Measurements from ENCODE around the gene DIP2C. TPM values are rescaled to one million over a fixed set of nuclear protein-coding genes. Genes with fewer than 3 reads are reported as not detected.

Gene DIP2C
- total RNA-seq, 1 donor, result 1.7 TPM

- no peaks in the 10 kb centered on the region for H3K4me1 ChIP-seq (ENCODE audit: insufficient read depth, low read length)
- H3K27me3 ChIP-seq (ENCODE audit: insufficient read depth, low read length), result no peaks in the 10 kb centered on the region
- no peaks in the 10 kb centered on the region for H3K9me3 ChIP-seq (ENCODE audit: low read depth, low read length)
- no peak overlapping the region for H3K4me3 ChIP-seq (ENCODE audit: low read length)
These were observed 456.6 kb downstream of the DIP2C start for GRCh38 chr10:232878-233277.

GRCh38 chr10:232061-232460 lies 457.4 kb downstream of the DIP2C start:
- H3K27me3 ChIP-seq (ENCODE audit: insufficient read depth, low read length), result no peaks in the 10 kb centered on the region
- no peaks in the 10 kb centered on the region for H3K4me1 ChIP-seq (ENCODE audit: insufficient read depth, low read length)
- H3K4me3 ChIP-seq (ENCODE audit: low read length), result no peak overlapping the region
- H3K9me3 ChIP-seq (ENCODE audit: low read depth, low read length), result no peaks in the 10 kb centered on the region

- H3K27me3 ChIP-seq (ENCODE audit: insufficient read depth, low read length), result no peaks in the 10 kb centered on the region
- H3K4me1 ChIP-seq (ENCODE audit: insufficient read depth, low read length), result no peaks in the 10 kb centered on the region
- H3K9me3 ChIP-seq (ENCODE audit: low read depth, low read length), result no peaks in the 10 kb centered on the region
- no peak overlapping the region for H3K4me3 ChIP-seq (ENCODE audit: low read length)
These were observed 458.7 kb downstream of the DIP2C start for GRCh38 chr10:230758-231157.

GRCh38 chr10:228366-228765 lies 461.1 kb downstream of the DIP2C start:
- Histone ChIP-seq H3K27me3 (ENCODE audit: insufficient read depth, low read length) (no peaks in the 10 kb centered on the region), H3K4me3 (ENCODE audit: low read length) (no peak overlapping the region), H3K9me3 (ENCODE audit: low read depth, low read length) (no peaks in the 10 kb centered on the region), H3K4me1 (ENCODE audit: insufficient read depth, low read length) (no peaks in the 10 kb centered on the region)

- Histone ChIP-seq H3K4me1 (ENCODE audit: insufficient read depth, low read length) (no peaks in the 10 kb centered on the region), H3K9me3 (ENCODE audit: low read depth, low read length) (no peaks in the 10 kb centered on the region), H3K4me3 (ENCODE audit: low read length) (no peak overlapping the region), H3K27me3 (ENCODE audit: insufficient read depth, low read length) (no peaks in the 10 kb centered on the region)
These were observed 462.5 kb downstream of the DIP2C start for GRCh38 chr10:227014-227413.

- Histone ChIP-seq H3K4me3 (ENCODE audit: low read length) (no peak overlapping the region), H3K9me3 (ENCODE audit: low read depth, low read length) (no peaks in the 10 kb centered on the region), H3K4me1 (ENCODE audit: insufficient read depth, low read length) (no peaks in the 10 kb centered on the region), H3K27me3 (ENCODE audit: insufficient read depth, low read length) (no peaks in the 10 kb centered on the region)
These were observed 463.4 kb downstream of the DIP2C start for GRCh38 chr10:226018-226417.

GRCh38 chr10:224571-224970 lies 464.9 kb downstream of the DIP2C start:
- H3K9me3 ChIP-seq (ENCODE audit: low read depth, low read length), result no peaks in the 10 kb centered on the region
- no peaks in the 10 kb centered on the region for H3K27me3 ChIP-seq (ENCODE audit: insufficient read depth, low read length)
- no peaks in the 10 kb centered on the region for H3K4me1 ChIP-seq (ENCODE audit: insufficient read depth, low read length)
- H3K4me3 ChIP-seq (ENCODE audit: low read length), result no peak overlapping the region

Other genes starting within 250 kb of the DIP2C start
- gene LARP4B, start 242.0 kb upstream of the DIP2C start, total RNA-seq, result 13.6 TPM